Measurements from ENCODE around the gene ABI3BP. TPM values are rescaled to one million over a fixed set of nuclear protein-coding genes. Genes with fewer than 3 reads are reported as not detected.

Gene ABI3BP
- total RNA-seq, 1 experiment from 2014 or later = 23.4 TPM

GRCh38 chr3:100915706-100916495 is 77.3 kb downstream of the ABI3BP start:
- DNase-seq = no peak
- Histone ChIP-seq H2AFZ (ENCODE audit: low read length) (no peak overlapping the region), H3K9me2 (replicated peaks; ENCODE audit: low read length) (no peaks in the 10 kb centered on the region), H3K9ac (ENCODE audit: low read length) (no peak overlapping the region), H3K79me2 (ENCODE audit: low read length) (no peaks in the 10 kb centered on the region), H3K27me3 (ENCODE audit: low read length) (no peaks in the 10 kb centered on the region), H3K4me2 (ENCODE audit: low read length) (no peak overlapping the region), H3K36me3 (ENCODE audit: low read depth, low read length) (no peaks in the 10 kb centered on the region), H3F3A (ENCODE audit: low read length, unreplicated experiment) (no peaks in the 10 kb centered on the region), H3K4me3 (ENCODE audit: low read length) (no peak overlapping the region), H3K9me3 (ENCODE audit: low read length) (no peaks in the 10 kb centered on the region), H4K20me1 (ENCODE audit: low read length) (no peaks in the 10 kb centered on the region), H3K27ac (ENCODE audit: low read length) (no peak overlapping the region), H3K4me1 (ENCODE audit: insufficient read depth, low read length) (peaks cover 18% of the 10 kb centered on the region)
- ATAC-seq = no peak
- ChIA-PET CTCF (no interaction called here), POLR2A (ENCODE audit: unreplicated experiment) (no interaction called here)
- BruUV-seq (replicated peaks) = no TSS peak
- intact Hi-C loops (cut with micrococcal nuclease) = no loop called here
- TF ChIP-seq EZH2 (IDR thresholded peaks at IDR 0.05; ENCODE audit: low read length, unreplicated experiment) (no peak), CTCF (conservative IDR thresholded peaks at IDR 0.05; ENCODE audit: low read depth, low read length) (no peak), EZH2phosphoT487 (IDR thresholded peaks at IDR 0.05; ENCODE audit: borderline replicate concordance, low read length) (no peak)

GRCh38 chr3:100913870-100914648 is 79.2 kb downstream of the ABI3BP start:
- Histone ChIP-seq H3F3A (ENCODE audit: low read length, unreplicated experiment) (no peaks in the 10 kb centered on the region), H3K4me2 (ENCODE audit: low read length) (no peak overlapping the region), H3K27me3 (ENCODE audit: low read length) (no peaks in the 10 kb centered on the region), H2AFZ (ENCODE audit: low read length) (no peak overlapping the region), H3K9ac (ENCODE audit: low read length) (no peak overlapping the region), H3K9me3 (ENCODE audit: low read length) (no peaks in the 10 kb centered on the region), H3K4me3 (ENCODE audit: low read length) (no peak overlapping the region), H4K20me1 (ENCODE audit: low read length) (no peaks in the 10 kb centered on the region), H3K79me2 (ENCODE audit: low read length) (no peaks in the 10 kb centered on the region), H3K36me3 (ENCODE audit: low read depth, low read length) (no peaks in the 10 kb centered on the region), H3K27ac (ENCODE audit: low read length) (no peak overlapping the region), H3K9me2 (replicated peaks; ENCODE audit: low read length) (no peaks in the 10 kb centered on the region), H3K4me1 (ENCODE audit: insufficient read depth, low read length) (peaks cover 18% of the 10 kb centered on the region)
- TF ChIP-seq CTCF (conservative IDR thresholded peaks at IDR 0.05; ENCODE audit: low read depth, low read length) (no peak), EZH2phosphoT487 (IDR thresholded peaks at IDR 0.05; ENCODE audit: borderline replicate concordance, low read length) (no peak), EZH2 (IDR thresholded peaks at IDR 0.05; ENCODE audit: low read length, unreplicated experiment) (no peak)
- intact Hi-C loops (cut with micrococcal nuclease) = no loop called here
- ChIA-PET CTCF (no interaction called here), POLR2A (ENCODE audit: unreplicated experiment) (no interaction called here)
- ATAC-seq (no peak), DNase-seq (no peak)
- BruUV-seq (replicated peaks) = no TSS peak
